Activated effector memory CD4-positive, alpha-beta T cell treated with anti-CD3 and anti-CD28 coated beads, Interleukin-2, amount 50 U/mL, for 16 hours (primary cell): ENCODE data around the gene WWOX.

Experiments used
- DNase-seq: peaks from one replicate; pipeline ENCODE4 v3.0.0-alpha.2; 2020

WWOX gene

GRCh38 chr16:78635807-78636206 lies 536.4 kb downstream of the WWOX start:
- no peak for DNase-seq

DNA sequence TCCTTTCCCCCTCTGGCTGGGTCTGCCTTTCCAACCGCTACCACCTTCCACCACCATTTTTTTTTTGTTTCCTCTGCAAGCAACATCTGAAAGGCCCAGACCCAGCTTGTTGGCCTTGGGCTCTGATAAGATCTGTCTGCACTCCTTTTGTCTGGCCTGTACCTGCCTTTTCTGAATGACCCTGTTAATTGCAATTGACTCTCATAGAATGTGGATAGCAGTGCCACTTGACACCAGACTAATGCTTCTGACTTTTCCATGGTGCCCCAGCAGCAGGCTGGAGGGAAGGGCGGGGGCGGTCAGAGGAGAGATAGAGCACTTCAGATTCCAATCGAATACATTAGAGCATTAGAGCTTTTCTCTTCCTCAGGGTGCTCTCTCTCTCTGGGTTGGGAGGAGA lies 538.9 kb downstream of the WWOX start:
- DNase-seq: no peak

DNA sequence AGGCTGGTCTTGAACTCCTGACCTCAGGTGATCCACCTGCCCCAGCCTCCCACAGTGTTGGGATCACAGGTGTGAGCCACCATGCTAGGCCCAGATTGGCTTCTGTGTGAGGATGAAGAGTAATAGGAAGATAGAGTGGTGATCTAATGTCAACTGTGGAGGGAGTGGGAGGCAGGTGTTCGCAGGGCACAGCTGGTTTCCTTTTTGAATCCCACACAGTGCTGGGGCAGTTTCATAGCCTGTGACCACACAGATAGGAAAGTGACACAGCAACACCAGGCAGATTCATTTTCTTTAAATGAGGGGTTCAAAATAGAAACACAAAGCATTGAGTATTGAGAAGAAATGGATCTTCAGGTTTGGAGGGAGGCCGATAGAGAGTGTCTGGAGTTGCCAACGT lies 540.3 kb downstream of the WWOX start:
- DNase-seq: no peak

DNA sequence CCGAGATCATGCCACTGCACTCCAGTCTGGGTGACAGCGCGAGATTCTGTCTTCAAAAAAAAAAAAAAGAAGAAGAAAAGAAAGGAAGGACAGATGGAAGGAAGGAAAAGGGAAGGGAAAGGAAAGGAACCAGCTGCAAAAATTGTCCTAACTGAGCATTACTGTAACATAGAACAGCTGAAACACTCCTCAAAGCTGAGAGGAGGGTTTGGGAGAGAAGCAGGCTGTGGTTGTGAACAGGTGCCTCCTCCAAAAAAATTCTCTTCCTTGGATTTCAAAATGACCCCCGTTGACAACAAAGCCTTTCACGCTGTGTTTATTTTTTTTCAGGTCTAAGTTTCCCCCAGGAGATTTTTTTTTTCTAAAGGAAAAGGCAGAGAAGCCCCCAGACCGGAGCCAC lies 541.4 kb downstream of the WWOX start:
- DNase-seq: no peak

DNA sequence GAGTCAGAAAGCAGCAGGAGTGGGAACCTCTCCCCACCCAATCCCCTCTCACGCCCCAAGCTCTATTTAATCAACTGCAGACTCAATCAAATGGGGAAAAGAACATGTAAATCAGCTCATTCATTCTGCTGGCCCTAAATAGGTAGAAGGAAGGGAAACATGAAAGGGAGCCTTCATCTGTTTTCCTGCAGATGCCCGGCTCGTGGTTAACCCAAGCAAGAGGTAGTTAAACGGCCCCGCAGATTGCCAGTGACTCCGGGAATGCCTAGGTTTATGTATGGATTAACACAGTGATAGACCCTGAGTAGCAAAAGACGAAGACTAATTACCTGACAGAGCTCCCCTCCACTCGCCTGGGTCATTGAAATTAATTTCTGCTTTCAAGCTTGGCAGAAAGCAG lies 542.0 kb downstream of the WWOX start:
- no peak for DNase-seq

DNA sequence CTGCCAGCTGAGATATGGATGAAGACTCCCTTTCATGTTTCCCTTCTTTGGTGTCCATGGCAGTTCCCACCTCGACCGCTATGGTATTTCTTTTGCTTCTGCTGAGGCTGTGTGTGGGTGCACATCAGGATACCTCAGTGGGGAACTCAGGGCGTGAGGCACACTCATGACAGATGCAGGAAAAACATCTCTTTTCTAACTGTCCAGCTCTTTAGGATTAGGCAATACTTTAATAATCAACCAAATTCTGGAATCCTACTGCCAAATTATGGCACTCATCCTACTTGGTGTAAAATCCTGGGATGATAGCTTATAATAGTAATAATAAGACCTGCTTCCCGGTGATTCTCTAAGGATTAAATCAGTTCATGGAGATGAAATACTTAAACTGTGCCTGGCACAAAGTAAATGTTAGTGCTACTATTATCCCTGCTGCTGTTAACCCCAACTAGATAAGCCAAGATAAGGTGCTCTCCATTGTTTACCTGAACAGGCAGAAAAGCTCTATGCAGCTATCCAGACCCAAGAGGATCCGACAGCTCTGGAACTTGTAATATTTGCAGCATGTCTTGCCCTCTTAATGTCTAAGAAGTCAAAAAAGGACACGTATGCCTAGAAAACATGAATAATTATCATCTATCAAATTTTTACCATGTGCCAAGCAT lies 543.3 kb downstream of the WWOX start:
- no peak for DNase-seq

GRCh38 chr16:78645657-78646056 lies 546.2 kb downstream of the WWOX start:
- no peak for DNase-seq

GRCh38 chr16:78647019-78647418 lies 547.6 kb downstream of the WWOX start:
- no peak for DNase-seq

DNA sequence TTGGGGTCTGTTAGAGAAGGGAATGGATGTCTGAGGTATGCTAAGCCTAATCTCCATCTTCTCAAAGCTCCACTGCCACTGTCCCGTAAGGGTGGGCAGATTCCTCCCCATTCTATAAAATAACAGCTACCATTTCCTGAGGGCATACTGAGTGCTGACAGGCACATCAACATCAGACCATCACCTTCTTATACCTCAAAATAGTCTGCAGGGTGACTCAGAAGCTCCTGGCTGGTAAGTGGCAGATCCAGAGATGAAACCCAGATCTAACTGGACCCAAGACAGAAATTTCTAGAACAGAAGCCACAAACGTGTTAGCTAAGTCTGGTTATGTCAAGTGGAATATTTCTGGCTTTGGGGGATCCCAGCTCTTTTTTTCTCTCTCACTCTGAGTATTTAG lies 548.0 kb downstream of the WWOX start:
- no peak for DNase-seq

DNA sequence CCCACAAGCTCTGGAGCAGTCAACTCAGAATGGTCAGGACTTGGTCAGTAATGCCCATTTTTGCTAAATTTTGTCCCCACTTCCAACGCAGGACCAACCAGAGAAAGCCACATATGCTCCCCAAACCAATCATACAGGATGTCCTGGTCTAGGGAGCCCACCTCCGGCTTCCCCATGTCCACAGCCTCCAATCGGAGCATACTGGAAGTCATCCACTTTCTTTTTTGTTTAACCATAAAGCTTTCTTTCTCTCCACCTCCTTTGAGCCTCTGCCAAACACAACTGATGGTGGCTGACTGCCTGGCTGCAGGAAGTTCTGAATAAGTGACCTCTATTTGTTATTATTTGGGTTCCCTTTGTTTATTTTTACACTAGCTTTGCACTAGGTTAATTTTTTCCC lies 549.1 kb downstream of the WWOX start:
- no peak for DNase-seq

DNA sequence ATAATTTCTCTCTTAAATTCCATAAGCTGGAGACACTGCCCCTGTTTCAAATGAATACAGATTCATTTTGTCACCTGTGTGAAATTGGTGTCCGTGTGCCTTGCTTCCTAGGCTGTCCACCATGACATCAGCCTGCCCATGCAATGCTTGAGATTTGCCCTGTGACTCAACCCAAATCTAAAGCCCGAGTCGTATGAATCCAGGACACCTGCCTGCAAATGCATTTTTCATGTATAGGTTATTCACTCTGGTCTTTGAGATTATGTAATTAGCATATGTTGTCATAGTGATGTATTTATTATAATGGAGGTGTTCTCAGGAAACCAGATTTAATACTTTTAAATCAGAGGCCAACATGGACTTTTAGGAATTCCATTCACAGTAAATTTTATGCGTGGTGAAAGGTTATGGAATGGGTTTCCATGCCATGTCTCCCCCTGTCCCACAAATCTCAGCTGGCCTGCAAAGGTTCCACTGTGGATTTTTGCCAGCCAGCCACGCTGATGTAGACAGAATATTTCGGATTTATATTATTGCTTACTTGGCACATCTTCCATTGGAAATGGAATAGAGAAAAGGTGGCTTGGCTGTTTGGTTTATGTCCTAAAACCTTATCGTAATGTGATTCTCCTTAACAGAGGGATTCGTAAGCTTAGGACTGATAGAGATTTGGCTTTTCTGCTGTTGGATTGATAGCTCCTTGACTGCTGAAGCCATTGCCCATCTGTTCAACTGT lies 551.1 kb downstream of the WWOX start:
- DNase-seq: no peak

DNA sequence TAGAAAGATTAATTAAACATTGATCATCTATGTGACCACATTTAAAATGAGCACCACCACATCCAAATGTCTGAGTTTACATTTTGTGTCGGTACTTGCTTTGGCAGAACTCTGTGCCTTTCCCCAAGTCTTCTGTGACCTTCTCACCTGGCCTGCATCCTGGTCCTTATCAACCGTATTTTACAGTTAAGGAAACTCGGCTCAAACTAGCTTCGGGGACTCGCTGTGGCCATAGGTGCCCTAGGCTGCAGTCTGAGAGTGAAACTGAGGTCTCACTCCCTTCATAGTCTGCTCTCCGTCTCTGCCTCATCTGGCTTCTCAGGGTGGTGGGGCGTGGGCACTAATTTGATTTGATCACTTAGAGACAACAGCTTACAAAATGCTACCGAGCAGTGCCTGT lies 555.5 kb downstream of the WWOX start:
- DNase-seq: no peak

DNA sequence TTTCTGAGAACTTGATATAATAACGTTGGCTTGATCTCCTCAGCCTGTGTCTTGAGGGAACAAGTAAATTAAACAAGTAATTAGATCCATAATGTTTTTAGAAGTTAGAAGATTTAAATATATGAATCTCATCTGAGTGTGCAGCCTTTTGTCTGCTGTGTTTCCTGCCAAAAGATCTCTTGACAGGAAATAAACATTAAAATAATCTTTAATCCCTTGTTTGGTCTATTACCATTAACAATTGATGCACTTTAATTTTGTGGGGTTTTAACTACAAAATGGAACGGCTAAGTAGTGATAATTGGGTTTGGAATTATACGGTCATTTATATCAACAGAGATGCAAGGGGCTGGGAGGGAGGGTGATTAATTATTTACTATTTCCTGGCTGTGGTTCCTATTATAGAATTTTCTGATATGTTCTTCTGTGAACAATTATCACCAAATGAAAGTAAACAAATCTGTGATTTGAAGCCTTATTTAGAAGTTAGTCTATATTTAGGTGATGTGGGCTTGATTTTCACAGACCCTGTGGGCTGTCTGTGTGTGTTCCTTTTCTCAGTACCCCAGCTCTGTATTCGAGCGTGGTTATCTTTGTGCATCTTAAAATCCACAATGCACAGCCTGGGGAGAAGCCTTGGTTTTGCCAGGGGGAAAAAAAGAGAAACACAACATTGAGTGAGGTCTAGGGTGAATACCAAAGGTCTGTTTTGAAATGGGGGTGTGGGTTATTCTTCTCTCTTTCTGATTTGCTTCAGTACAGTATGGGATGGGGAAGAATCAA lies 556.1 kb downstream of the WWOX start:
- no peak for DNase-seq

DNA sequence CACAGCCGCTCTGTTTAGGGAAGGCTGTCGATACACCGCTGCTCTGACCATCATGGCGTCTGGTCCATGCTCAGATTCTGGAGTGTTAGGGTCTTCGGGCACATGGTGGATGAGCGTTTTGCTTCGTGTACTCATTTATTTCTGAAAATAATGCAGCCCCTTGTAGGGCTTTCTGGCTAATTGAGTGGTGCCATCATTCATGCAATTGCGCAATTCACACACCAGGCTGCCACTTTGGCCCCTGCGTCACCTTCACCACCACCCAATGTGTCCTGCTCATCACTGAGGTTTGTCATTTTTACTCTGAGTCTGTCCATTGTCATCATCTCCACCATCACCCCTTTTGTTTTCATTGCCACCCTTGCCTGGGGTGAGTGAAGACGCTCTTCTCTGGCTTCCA lies 557.4 kb downstream of the WWOX start:
- DNase-seq: no peak

GRCh38 chr16:78659216-78659615 lies 559.8 kb downstream of the WWOX start:
- no peak for DNase-seq

- DNase-seq: no peak
These were observed 560.3 kb downstream of the WWOX start for GRCh38 chr16:78659668-78660217.

DNA sequence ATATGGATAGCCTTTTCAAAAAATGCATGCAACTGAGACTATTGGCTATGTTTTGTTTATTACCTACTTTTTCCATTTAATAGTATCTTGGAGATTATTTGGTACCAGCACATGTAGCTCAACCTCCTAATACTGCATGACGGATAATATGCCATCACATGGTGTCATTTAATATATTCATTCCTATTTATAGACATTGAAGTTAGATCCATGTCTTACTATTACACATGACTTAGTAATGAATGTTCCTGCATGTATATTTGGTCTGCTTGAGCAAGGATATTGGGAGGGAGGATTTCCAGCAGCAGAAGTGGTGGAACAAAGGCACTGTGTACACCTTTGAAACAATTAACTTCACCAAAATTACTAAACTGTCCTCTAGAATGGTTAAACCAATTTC lies 561.3 kb downstream of the WWOX start:
- no peak for DNase-seq

GRCh38 chr16:78663690-78664089 lies 564.2 kb downstream of the WWOX start:
- DNase-seq: no peak

DNA sequence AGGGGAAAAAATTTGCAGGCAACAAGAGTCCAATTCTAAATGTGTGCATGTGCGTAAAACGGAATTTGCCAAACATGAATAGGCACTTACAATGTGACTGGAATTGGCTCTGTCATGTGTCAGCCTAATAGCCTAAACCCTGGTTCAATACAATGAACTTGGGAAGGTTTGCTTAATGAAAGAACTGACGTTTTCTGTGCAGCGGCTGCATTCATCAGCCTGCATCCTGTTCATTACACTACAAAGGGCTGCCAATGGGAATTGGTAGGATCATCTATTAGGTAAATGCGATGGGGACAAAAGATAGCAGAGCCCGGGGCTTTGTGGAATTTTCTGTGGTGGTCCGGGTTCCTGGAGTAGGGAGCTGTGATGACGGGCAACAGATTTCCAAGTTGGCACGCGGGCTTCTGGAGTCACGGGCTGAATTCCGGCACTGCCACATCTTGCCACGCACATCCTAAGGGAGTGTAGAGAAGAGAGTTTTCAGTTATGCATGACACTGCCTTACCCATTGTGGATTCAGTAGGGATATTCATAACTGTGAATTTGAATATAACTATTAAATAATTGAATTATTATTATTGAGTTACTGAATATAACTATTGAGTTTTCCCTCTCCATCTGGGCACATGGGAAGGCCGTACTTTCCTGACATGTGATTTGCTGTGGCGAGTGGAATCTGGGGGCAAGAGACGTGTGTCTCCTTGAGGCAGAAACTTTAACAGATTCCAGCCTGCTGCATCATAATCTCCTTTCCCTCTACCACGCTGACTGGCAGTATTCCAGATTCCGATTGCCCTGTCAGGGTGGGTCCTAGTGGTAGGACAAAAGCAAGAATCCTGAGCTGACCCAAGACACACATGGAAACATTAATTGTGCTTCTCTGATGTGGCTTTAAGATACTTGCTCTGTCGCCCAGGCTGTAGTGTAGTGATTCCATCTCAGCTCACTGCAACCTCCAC lies 565.6 kb downstream of the WWOX start:
- no peak for DNase-seq

- no peak for DNase-seq
These were observed 566.9 kb downstream of the WWOX start for GRCh38 chr16:78666318-78666717.

GRCh38 chr16:78667675-78668074 lies 568.2 kb downstream of the WWOX start:
- no peak for DNase-seq

- no peak for DNase-seq
These were observed 568.9 kb downstream of the WWOX start for GRCh38 chr16:78668393-78668792.

DNA sequence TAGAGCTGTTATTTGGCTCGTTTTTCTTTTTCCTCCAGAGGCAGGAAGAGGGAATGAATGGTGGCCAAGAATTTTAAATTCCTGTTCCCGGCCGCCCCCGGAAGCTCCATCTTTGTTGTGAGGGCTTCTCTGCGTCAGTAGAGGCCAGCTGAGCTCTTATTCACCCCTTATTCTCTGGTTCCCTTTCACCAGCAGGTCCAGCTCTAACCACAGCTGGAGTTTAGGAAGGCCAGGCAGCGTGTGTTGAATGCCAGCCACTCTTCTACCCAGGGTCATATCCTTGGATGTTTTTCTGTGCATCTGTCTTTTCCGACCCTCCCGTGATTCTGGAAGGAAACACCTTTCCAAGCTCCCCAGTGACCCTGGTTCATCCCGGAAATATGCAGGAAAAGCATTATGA lies 570.5 kb downstream of the WWOX start:
- no peak for DNase-seq
